ENCODE measurements around the gene DENND1B. TPM values are rescaled to one million over a fixed set of nuclear protein-coding genes. Genes with fewer than 3 reads are reported as not detected.

Gene DENND1B
- polyA plus RNA-seq, 4 donors, result 10.9 to 12.9 (median 12.5) TPM

DNA sequence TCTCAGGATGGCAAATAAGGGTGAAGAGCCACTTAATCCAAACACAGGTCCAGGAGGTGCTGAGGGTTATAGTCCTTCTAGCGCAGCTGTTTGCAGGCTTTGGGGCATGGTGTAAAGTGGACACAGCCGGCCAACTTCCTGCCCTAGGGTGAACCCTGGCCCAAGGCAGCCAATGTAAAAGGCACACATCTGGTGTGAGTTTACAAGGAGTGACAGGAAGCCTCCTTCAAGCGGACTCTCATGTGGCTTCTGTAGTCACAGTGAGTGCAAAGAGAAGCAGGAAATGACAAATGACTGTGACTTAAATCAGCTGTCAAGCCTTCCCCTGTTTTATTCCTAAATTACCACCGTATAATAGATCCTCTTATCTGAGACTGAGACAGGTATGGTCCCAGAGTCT lies 294.2 kb downstream of the DENND1B start:
- DNase-seq (ENCODE audit: low read depth in 4 of 4, low spot score in 2 of 4), result no peak

DNA sequence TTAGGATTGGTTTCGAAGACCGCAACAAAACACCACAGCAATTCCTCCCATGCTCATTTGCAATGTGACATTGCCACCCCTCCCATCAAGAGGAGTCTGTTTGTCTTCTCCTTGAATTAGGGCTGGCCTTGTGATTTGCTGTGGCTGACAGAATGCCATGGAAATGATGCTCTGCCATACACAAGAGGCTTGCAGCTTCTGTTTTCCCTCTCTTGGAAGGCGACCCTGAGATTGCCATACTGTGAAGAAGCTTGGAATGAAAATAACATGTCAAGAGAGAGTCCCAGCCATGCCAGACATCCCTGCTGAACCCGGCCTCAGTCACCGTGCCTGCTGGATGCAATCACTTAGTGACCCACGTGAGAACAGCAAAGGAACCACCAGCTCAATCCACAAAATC lies 294.8 kb downstream of the DENND1B start:
- no peak for DNase-seq (ENCODE audit: low read depth in 4 of 4, low spot score in 2 of 4)

DNA sequence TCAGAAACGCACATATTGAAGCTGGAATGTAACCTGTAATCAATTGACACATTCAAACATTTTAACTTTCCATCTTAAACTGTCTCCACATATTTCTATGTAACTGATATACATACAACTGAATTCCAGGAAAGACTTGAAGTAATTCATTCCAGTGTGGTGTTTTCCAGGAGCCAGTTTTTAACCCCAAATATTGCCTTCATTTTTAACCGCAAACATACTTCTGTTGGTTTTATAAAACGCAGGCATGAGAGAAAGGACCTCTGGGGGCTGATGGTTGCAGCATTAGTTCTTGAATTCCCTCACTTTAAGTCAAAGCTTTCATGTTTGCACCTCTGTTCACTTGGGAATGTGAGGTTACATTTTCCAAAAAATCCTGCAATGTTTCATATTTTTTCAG lies 303.1 kb downstream of the DENND1B start:
- DNase-seq (ENCODE audit: low read depth in 4 of 4, low spot score in 2 of 4), result no peak

DNA sequence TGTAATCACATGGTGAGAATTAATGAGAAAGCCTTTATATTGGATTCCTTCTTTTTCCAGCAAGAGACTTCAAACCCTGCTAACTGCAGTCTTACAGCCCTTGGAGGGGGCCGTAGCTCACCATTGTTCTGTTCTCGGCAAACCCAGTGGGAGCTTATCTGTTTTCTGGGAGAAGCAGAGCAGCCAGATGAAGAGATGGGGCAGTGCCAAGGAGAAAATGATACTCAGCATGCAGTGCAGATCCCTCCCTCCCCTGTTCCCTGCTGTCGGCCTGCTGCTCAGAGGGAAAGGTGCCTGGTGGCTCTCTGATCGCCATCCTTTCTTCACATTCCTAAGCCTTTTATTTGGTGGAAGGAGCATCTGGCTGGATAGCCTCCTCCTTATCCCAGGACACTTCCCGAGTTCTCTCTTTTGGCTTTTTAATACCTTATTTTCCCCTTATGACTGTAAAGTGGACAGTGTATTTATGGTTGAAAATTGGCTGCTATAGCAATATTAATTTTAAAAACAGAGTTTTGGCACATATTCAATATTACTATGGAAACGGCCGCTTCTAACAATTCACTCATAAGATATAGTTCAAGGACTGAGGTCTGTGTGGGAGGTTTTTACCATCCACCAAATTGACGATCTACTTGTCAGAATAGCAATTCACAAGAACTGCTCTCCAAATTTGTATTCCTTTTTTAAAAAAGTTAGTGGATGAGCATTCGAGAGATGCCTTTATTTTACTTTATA lies 303.9 kb downstream of the DENND1B start:
- no peak for DNase-seq (ENCODE audit: low read depth in 4 of 4, low spot score in 2 of 4)

DNA sequence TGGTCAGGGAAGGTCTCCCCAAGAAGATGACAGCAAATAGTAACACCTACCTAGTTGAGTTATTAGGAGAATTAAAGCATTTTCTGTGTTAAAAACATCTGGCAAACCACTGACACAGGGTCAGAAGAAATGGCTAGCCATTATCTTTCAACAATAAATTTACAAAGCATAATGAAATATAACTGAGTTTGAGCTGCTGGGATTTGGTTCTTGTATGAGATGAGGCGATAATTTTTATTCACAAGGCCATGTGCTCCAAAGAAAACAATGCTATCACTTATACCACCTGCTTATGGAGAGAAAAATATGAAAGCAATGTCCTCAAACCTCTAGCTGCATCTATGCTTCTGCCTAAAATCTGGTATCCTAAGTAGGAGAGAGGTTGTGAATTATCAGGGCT lies 304.9 kb downstream of the DENND1B start:
- DNase-seq (ENCODE audit: low read depth in 4 of 4, low spot score in 2 of 4), result no peak

DNA sequence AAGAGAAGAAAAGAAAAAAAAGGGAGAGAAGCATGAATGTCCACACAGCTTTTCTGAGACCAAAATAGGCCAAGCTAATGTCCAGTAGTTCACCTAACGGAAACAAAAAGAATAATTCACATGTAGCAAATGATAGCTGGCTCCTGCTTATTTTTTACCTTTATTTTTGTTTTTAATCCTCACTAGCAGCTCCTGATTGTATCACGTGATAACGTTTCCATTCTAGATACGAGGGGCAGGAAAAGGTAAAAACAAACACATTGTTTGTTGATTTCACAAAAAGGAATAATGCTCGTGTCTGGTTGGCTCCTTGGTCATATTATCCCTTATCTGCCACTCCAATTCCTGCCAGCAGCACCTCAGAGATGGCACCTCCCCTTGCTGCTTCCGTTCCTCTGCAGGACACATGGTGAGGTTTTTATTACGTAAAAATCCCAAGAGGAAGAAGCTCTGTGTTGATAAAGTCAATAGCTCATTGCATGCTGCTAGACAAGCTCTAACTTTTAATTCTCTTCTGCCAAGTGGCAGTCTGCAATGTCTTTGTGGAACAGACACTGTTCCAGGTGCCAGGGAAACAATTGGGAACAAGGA lies 305.6 kb downstream of the DENND1B start:
- no peak for DNase-seq (ENCODE audit: low read depth in 4 of 4, low spot score in 2 of 4)

DNA sequence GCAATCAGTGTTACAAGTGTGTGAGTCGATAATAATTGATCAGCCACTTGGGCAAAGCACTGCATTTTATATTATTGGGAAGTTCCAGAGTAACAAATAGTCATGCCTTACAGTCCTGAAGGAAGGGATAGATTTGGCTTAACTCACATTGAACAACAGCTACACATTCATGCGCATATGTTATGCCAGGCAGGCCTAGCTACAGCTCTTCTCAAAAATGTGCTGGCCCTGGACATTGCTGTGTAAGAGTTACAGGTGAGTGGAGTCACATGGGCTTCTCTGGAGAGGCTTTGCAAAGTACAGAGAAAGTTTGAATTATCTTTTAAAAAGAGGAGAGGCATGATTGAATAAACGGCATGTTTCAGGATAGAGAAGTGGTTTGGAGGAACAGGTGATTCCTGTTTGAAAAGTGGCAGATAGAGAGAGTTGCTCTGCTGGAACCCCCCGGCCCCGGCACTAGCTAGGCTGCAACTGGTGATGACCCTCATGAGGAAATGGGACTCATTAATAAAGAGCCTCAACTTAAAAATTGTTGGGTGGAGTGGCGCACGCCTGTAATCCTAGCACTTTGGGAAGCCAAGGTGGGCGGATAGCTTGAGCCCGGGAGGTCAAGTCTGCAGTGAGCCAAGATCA lies 306.6 kb downstream of the DENND1B start:
- DNase-seq (ENCODE audit: low read depth in 4 of 4, low spot score in 2 of 4), result no peak

DNA sequence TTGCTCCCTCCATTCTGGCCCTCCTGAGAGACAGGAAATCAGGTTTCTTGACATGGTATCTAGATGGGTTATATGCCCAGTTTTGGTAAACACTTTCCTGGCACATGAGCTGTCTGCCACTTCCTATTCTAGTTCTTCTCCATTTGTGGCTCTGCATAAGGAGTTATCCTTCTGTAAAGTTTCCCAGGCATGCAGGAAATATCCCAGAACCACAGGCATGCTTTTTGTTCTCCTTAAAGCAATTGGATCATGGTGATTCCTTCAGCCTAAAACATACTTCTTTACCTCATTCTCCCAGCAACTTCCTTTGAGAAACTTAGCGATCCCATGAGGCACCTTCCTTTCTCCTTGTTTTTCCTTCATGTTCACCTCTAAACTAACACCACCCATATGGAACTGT lies 307.4 kb downstream of the DENND1B start:
- DNase-seq (ENCODE audit: low read depth in 4 of 4, low spot score in 2 of 4), result no peak

DNA sequence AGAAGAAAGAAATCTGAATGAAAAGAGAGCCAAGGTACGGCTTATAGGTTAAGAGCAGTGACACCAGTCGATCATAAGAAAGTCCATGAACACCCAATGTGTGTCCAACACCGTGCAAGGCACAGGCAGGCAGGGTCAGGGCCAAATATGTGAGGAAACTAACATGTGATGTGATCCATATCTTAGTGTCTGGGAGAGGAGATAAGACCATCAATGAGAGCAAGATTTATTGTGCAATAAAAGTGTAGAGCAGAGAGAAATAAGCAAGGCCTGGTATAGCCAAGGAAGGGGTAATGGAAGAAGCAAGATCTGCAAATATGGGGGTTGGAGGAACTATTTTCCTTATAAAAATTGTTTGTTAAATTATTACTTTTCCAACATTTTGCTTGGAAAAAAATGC lies 308.5 kb downstream of the DENND1B start:
- DNase-seq (ENCODE audit: low read depth in 4 of 4, low spot score in 2 of 4), result no peak

DNA sequence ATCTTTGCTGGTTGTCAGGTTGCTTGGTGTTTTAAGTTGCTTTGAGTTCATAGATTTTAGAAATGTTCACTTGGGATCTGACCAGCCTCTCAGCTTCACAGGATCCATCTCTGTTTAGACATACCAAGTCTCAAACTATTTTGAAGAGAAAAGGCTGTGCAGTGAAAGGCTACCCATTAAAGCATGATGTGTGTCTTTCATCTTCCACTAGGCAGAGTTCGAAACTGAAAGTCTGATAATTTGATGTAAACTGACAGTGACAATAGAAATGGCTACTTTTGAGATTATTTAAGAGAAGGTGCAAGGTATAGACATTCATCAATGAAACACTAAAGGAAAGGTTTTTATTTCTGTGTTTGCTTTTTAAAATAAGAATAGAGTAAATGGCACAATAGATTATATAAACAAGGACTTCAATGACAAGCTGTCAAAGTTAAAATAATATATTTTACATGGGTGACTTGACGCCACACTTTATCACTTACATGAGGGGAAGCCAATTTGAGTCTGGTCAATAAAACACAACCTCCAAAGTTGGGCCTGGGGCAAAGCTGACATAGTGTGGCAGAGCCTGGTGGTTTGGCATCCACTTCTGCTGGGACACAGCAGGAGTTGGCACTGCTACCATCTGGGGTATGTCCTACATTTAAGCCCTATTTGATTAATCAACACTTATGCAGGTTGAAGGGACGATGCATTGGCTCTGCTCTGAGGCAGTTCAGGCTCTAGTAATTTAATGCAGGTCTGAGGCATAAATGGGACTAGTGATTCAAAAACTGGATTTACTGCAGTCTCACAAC lies 309.6 kb downstream of the DENND1B start:
- no peak for DNase-seq (ENCODE audit: low read depth in 4 of 4, low spot score in 2 of 4)

DNA sequence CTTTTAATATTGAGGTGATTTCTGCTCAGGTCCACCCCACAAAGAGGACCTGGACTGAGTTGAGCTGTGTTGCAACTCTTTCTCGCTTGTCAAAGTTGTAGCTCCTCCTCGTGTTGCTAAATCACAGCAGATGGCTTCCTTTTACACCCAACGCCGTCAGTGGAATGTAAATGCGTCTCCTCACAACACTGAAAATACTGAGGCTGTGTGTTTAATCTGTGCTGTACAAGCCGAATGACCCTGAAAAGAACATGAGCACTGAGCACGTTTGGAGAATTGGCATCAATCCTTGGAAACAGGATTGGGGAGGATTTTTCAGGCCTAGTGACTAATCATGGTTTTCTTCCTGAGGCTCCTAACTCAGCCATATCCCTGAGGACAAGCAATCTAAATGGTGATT lies 311.2 kb downstream of the DENND1B start:
- DNase-seq (ENCODE audit: low read depth in 4 of 4, low spot score in 2 of 4), result peak in 3 of 4 donors; percentile 11 to 45 (median 41)

DNA sequence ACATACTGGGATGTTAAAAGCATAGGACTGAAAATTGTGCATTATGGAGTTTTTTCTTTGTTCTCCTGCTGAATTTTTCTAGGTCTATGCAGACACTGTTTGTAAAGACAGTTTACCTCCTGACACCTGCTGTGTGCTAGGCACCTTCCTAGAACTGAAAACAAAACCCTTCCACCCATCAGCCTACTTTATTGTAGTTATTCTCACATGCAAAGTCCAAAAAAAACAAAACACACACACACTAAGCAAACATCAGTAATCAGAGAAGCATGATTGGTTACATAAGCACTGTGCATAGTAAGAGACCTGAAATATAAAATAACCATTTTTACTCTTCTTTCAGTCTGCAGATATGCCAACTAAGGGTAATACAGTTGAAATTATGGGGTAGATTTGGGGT lies 312.1 kb downstream of the DENND1B start:
- no peak for DNase-seq (ENCODE audit: low read depth in 4 of 4, low spot score in 2 of 4)

DNA sequence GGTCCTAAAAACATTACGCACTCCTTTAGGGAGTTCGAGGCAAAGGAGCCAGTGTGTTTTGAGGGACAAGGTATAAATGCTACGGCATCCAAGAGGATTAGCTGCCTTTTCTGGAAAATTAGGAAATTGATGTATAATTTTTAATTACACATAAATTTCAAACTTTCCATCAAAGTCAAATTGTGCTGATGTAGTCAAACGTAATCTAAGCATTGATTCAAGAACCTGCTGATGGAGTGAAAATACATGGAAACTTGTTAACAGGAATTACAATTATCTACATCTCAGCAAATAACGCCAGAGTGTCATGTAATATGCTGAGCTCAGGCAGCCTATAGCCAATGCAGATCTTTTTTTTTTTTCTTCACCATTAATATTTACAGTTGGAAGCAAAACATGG lies 312.7 kb downstream of the DENND1B start:
- DNase-seq (ENCODE audit: low read depth in 4 of 4, low spot score in 2 of 4), result no peak

Other genes with a start within 250 kb of the DENND1B start
- 1 to 10 TPM; 1.7 to 3.9 (median 2.2) TPM for gene C1orf53, start 127.2 kb upstream of the DENND1B start, polyA plus RNA-seq (ENCODE audit: insufficient read length in 4 of 4)
- gene LHX9, start 141.9 kb upstream of the DENND1B start, polyA plus RNA-seq (ENCODE audit: insufficient read length in 4 of 4), result under 1 TPM in 1 of 4 donors, not detected in 3; 0.06 TPM

Measured in left renal cortex interstitium (tissue), 4 donors.